Prostate gland (tissue), 2 donors: ENCODE data around the gene ST7L. TPM values are rescaled to one million over a fixed set of nuclear protein-coding genes. Genes with fewer than 3 reads are reported as not detected.

Experiments
- DNase-seq: peaks from one replicate; pipeline ENCODE4 v3.0.0-alpha.2; 2019; ENCODE audit warnings: low spot score
- H3K27ac ChIP-seq, 2 donors: fragments of 200-600 bp; sonication (generic); 2 replicates each; pipeline ENCODE4 v1.5.1; 2017 to 2019
- H3K27me3 ChIP-seq: fragments of 200-600 bp; sonication (generic); replicated peaks from 2 replicates; pipeline ENCODE4 v1.5.1; 2019; ENCODE audit not compliant: insufficient read depth
- H3K36me3 ChIP-seq, 2 donors: fragments of 200-600 bp; sonication (generic); 1 replicate in 1 of 2; 2 replicates in 1 of 2; pipeline versions ENCODE4 v1.5.1 to v1.8.1; 2017 to 2019
- H3K4me1 ChIP-seq: fragments of 200-600 bp; sonication (generic); replicated peaks from 2 replicates; pipeline ENCODE4 v1.5.1; 2019
- H3K4me3 ChIP-seq, 2 donors: fragments of 200-600 bp; sonication (generic); 2 replicates each; pipeline ENCODE4 v1.5.1; 2017 to 2019
- H3K9me3 ChIP-seq: fragments of 200-600 bp; sonication (generic); 2 replicates; pipeline ENCODE4 v1.5.1; 2017
- CTCF ChIP-seq, 4 experiments: fragments of 200-600 bp in 2 of 4; fragments of 450-650 bp in 2 of 4; sonication (generic) in 2 of 4; IDR thresholded peaks; 1 replicate in 3 of 4; 2 replicates in 1 of 4; pipeline ENCODE4 v1.5.1; 2016 to 2019; ENCODE audit warnings: antibody characterized with exemption in 4 of 4, mild to moderate bottlenecking in 2 of 4, moderate library complexity in 2 of 4
- POLR2A ChIP-seq: fragments of 450-650 bp; IDR thresholded peaks from one replicate; pipeline ENCODE4 v1.6.1; 2016; ENCODE audit warnings: antibody characterized with exemption, mild to moderate bottlenecking
- POLR2AphosphoS5 ChIP-seq: sonication (generic); formaldehyde crosslinking; IDR thresholded peaks from one replicate; pipeline ENCODE4 v1.6.1; 2017; ENCODE audit warnings: antibody characterized with exemption
- WGBS: methylation state at CpG from one replicate; pipeline ENCODE4 v1.1.5; 2018; 5-methylcytosine and 5-hydroxymethylcytosine counted together
- intact Hi-C: fragments of 100-400 bp; cut with DNase I; formaldehyde crosslinking; loops from one replicate; pipeline ENCODE4 v1.14.2; 2022
- total RNA-seq, 2 donors: library from RNA; depleted of rRNA; stranded (reverse); fragments of >200 nt; gene quantifications; one replicate each; pipeline ENCODE4 v1.1.0, GENCODE V29; 2016

ST7L gene
- total RNA-seq, 2 donors from 2014 or later: 22.7 to 28.4 TPM

DNA sequence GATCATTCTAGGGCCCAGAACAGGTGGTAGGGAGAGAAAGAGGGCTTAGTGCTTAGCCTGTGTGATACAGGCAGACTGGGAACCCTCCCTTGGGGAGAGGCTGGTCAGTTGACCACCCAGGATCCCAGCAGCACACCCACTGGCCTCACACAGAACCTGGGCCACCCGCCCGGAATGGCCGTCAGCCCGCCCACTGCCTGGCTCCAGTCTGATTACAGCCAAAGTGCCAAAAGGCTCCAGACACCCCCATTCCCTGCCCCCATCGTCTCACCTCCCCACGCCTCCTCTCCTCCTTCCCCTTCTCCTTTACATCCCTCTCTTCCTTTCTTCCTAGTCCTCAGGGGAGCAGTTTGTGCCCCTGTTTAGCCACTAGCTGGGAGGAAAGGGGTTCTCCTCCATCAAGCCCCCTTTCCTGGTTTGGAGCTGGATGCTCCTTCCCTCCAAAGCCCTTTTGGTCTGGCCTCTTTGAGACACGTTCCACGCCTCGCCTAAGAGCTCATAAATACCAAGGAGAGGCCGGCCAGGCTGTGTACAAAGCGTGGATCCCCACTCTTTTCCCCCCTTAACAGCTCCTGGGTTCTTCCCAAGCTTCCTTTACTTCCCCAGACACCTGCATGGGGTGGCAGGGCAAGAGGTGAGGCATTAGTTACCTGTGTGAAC lies 114.8 kb downstream of the ST7L start:
- Histone ChIP-seq H3K27ac (no peak overlapping the region), H3K9me3 (no peaks in the 10 kb centered on the region), H3K27me3 (no peaks in the 10 kb centered on the region), H3K4me1 (no peaks in the 10 kb centered on the region), H3K4me3 (no peak overlapping the region), H3K36me3 (no peaks in the 10 kb centered on the region)
- no peak for DNase-seq
- WGBS: 53% methylated on average over 11 of the region's 11 CpGs
- TF ChIP-seq POLR2A: no peak
- TF ChIP-seq CTCF (IDR thresholded peaks at IDR 0.05): no peak
- TF ChIP-seq POLR2AphosphoS5: no peak
- intact Hi-C loops: loop anchor here (5.0 to 10.0 kb wide), 2 partner anchors 113 to 171 kb away; partner anchors contain the start of genes CAPZA1, MOV10 and ST7L

DNA sequence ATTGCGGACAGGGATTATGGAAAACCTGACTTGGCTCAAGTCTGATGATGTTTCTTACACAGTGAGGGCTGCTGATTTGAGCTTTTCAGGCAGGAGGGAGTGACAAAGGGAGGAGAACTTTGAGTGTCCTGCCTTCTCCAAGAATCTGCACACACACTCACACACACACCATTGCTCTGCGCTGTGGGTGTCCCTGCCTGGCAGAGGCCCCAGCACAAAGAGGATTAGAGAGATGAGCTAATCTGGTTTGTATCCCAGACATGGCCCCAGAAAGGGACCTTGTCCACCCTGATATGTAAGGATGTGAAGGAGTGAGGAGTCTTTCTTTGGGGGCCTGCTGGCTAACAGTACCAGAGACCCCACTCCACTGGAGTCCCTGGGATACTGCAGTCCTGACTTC lies 116.1 kb downstream of the ST7L start:
- H3K4me3 ChIP-seq: no peak overlapping the region
- H3K27me3 ChIP-seq: no peaks in the 10 kb centered on the region
- intact Hi-C loops: loop anchor here (2.0 to 10.0 kb wide), 3 partner anchors 114 to 204 kb away; partner anchors contain the start of genes CAPZA1, MOV10, RHOC and ST7L
- no peaks in the 10 kb centered on the region for H3K4me1 ChIP-seq
- TF ChIP-seq POLR2AphosphoS5 (no peak), CTCF (IDR thresholded peaks at IDR 0.05) (no peak), POLR2A (no peak)
- no peak overlapping the region for H3K27ac ChIP-seq
- H3K9me3 ChIP-seq: no peaks in the 10 kb centered on the region
- no peaks in the 10 kb centered on the region for H3K36me3 ChIP-seq
- no peak for DNase-seq
- 74% methylated on average over 2 of the region's 2 CpGs for WGBS

GRCh38 chr1:112501810-112502641 lies 116.9 kb downstream of the ST7L start:
- intact Hi-C loops: loop anchor here (2.0 to 10.0 kb wide), 3 partner anchors 115 to 205 kb away; partner anchors contain the start of genes CAPZA1, MOV10, RHOC and ST7L
- H3K9me3 ChIP-seq: no peaks in the 10 kb centered on the region
- H3K36me3 ChIP-seq: no peaks in the 10 kb centered on the region
- H3K27ac ChIP-seq: peak overlapping the region; percentile 58 to 74
- peak; percentile 38 to 86 (median 70) for TF ChIP-seq CTCF (IDR thresholded peaks at IDR 0.05)
- peak; percentile 54 for TF ChIP-seq POLR2AphosphoS5
- no peak for TF ChIP-seq POLR2A
- H3K4me3 ChIP-seq: peak overlapping the region; percentile 43 to 44
- H3K4me1 ChIP-seq: no peaks in the 10 kb centered on the region
- H3K27me3 ChIP-seq: no peaks in the 10 kb centered on the region
- WGBS: 4% methylated on average over 48 of the region's 65 CpGs
- peak; percentile 70 for DNase-seq

DNA sequence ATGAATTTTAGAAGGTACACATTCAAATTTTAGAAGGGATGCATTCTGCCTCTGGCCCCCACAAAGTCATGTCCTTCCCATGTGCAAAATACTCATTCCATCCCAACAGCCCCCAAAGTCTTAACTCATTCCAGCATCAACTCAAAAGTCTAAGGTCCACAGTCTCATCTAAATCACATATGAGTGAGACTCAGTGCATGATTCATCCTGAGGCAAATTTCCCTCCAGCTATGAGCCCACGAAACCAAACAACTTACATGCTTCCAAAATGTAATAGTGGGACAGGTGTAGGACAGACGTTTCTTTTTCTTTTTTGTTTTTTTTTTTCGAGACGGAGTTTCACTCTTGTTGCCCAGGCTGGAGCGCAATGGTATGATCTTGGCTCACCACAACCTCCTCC lies 122.7 kb downstream of the ST7L start:
- no peaks in the 10 kb centered on the region for H3K27me3 ChIP-seq
- no peak for DNase-seq
- no peaks in the 10 kb centered on the region for H3K36me3 ChIP-seq
- TF ChIP-seq POLR2A (no peak), CTCF (IDR thresholded peaks at IDR 0.05) (no peak), POLR2AphosphoS5 (no peak)
- no peak overlapping the region for H3K4me3 ChIP-seq
- intact Hi-C loops: no loop called here
- no peak overlapping the region for H3K27ac ChIP-seq
- no peaks in the 10 kb centered on the region for H3K9me3 ChIP-seq
- no peaks in the 10 kb centered on the region for H3K4me1 ChIP-seq
- 76% methylated on average over 5 of the region's 5 CpGs for WGBS
